ENCODE results near the gene ZSCAN31. TPM values are rescaled to one million over a fixed set of nuclear protein-coding genes. Genes with fewer than 3 reads are reported as not detected.

The ZSCAN31 gene
- total and polyA plus RNA-seq, 9 of the 15 experiments (the other 6 are each of a cell fraction or from before 2014, with no cell fraction given) = 3.9 to 12.1 (median 7.0) TPM

DNA sequence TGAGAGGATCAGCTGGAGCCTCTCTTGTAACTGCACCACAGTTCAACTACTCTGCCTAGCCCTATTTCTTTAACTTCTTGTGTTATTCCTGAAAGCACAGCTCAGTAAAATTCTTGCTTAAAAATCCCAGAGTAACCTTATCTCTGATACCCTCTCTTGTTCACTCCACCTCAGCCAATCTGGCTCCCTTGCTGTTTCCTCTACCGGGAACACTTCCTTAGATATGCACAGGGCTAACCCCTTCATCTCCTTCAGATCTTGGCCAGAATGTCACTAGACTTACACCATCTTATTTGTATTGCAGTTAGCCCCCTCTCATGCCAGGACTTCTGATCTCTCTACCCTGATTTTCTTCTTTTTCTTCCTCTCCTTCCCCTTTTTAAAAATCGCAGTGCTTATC lies 11.2 kb upstream of the ZSCAN31 start (continued):
- TF ChIP-seq, protein P1, sequence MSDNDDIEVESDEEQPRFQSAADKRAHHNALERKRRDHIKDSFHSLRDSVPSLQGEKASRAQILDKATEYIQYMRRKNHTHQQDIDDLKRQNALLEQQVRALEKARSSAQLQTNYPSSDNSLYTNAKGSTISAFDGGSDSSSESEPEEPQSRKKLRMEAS (CRISPR knock-in tag; IDR thresholded peaks at IDR 0.05) = no peak
- TF ChIP-seq, protein P2, sequence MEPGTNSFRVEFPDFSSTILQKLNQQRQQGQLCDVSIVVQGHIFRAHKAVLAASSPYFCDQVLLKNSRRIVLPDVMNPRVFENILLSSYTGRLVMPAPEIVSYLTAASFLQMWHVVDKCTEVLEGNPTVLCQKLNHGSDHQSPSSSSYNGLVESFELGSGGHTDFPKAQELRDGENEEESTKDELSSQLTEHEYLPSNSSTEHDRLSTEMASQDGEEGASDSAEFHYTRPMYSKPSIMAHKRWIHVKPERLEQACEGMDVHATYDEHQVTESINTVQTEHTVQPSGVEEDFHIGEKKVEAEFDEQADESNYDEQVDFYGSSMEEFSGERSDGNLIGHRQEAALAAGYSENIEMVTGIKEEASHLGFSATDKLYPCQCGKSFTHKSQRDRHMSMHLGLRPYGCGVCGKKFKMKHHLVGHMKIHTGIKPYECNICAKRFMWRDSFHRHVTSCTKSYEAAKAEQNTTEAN (CRISPR knock-in tag; IDR thresholded peaks at IDR 0.05) = no peak
- TF ChIP-seq MTA3 (IDR thresholded peaks at IDR 0.05; ENCODE audit: borderline replicate concordance) (no peak), ZFX (CRISPR knock-in tag; IDR thresholded peaks at IDR 0.05) (no peak), SIN3B (IDR thresholded peaks at IDR 0.05; ENCODE audit: low read depth) (no peak), BMI1 (IDR thresholded peaks at IDR 0.05; ENCODE audit: low read length) (no peak), TRIM24 (IDR thresholded peaks at IDR 0.05) (peak; percentile 31 to 32; a peak in 2 of 4 replicates), MYNN (IDR thresholded peaks at IDR 0.05) (no peak), MYNN (CRISPR knock-in tag; IDR thresholded peaks at IDR 0.05) (no peak), ASH1L (IDR thresholded peaks at IDR 0.05; ENCODE audit: borderline replicate concordance, low read depth, partially characterized antibody) (no peak), KAT2B (IDR thresholded peaks at IDR 0.05; ENCODE audit: low read depth, low read length) (no peak), ZSCAN29 (IDR thresholded peaks at IDR 0.05) (no peak), NBN (IDR thresholded peaks at IDR 0.05; ENCODE audit: low read depth) (0 out of 2 replicates have a peak, but pooled peaks have one; percentile 28)
- TF ChIP-seq, protein P3, sequence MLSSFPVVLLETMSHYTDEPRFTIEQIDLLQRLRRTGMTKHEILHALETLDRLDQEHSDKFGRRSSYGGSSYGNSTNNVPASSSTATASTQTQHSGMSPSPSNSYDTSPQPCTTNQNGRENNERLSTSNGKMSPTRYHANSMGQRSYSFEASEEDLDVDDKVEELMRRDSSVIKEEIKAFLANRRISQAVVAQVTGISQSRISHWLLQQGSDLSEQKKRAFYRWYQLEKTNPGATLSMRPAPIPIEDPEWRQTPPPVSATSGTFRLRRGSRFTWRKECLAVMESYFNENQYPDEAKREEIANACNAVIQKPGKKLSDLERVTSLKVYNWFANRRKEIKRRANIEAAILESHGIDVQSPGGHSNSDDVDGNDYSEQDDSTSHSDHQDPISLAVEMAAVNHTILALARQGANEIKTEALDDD (IDR thresholded peaks at IDR 0.05) = no peak
- TF ChIP-seq, protein P4, sequence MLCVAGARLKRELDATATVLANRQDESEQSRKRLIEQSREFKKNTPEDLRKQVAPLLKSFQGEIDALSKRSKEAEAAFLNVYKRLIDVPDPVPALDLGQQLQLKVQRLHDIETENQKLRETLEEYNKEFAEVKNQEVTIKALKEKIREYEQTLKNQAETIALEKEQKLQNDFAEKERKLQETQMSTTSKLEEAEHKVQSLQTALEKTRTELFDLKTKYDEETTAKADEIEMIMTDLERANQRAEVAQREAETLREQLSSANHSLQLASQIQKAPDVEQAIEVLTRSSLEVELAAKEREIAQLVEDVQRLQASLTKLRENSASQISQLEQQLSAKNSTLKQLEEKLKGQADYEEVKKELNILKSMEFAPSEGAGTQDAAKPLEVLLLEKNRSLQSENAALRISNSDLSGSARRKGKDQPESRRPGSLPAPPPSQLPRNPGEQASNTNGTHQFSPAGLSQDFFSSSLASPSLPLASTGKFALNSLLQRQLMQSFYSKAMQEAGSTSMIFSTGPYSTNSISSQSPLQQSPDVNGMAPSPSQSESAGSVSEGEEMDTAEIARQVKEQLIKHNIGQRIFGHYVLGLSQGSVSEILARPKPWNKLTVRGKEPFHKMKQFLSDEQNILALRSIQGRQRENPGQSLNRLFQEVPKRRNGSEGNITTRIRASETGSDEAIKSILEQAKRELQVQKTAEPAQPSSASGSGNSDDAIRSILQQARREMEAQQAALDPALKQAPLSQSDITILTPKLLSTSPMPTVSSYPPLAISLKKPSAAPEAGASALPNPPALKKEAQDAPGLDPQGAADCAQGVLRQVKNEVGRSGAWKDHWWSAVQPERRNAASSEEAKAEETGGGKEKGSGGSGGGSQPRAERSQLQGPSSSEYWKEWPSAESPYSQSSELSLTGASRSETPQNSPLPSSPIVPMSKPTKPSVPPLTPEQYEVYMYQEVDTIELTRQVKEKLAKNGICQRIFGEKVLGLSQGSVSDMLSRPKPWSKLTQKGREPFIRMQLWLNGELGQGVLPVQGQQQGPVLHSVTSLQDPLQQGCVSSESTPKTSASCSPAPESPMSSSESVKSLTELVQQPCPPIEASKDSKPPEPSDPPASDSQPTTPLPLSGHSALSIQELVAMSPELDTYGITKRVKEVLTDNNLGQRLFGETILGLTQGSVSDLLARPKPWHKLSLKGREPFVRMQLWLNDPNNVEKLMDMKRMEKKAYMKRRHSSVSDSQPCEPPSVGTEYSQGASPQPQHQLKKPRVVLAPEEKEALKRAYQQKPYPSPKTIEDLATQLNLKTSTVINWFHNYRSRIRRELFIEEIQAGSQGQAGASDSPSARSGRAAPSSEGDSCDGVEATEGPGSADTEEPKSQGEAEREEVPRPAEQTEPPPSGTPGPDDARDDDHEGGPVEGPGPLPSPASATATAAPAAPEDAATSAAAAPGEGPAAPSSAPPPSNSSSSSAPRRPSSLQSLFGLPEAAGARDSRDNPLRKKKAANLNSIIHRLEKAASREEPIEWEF (CRISPR knock-in tag; IDR thresholded peaks at IDR 0.05) = no peak
- TF ChIP-seq, protein P5, sequence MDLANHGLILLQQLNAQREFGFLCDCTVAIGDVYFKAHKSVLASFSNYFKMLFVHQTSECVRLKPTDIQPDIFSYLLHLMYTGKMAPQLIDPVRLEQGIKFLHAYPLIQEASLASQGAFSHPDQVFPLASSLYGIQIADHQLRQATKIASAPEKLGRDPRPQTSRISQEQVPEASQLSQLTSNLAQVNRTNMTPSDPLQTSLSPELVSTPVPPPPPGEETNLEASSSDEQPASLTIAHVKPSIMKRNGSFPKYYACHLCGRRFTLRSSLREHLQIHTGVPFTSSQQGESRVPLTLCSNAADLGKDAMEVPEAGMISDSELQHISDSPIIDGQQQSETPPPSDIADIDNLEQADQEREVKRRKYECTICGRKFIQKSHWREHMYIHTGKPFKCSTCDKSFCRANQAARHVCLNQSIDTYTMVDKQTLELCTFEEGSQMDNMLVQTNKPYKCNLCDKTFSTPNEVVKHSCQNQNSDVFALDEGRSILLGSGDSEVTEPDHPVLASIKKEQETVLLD (IDR thresholded peaks at IDR 0.05) = no peak
- TF ChIP-seq, protein P6, sequence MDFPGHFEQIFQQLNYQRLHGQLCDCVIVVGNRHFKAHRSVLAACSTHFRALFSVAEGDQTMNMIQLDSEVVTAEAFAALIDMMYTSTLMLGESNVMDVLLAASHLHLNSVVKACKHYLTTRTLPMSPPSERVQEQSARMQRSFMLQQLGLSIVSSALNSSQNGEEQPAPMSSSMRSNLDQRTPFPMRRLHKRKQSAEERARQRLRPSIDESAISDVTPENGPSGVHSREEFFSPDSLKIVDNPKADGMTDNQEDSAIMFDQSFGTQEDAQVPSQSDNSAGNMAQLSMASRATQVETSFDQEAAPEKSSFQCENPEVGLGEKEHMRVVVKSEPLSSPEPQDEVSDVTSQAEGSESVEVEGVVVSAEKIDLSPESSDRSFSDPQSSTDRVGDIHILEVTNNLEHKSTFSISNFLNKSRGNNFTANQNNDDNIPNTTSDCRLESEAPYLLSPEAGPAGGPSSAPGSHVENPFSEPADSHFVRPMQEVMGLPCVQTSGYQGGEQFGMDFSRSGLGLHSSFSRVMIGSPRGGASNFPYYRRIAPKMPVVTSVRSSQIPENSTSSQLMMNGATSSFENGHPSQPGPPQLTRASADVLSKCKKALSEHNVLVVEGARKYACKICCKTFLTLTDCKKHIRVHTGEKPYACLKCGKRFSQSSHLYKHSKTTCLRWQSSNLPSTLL (IDR thresholded peaks at IDR 0.05) = no peak
- TF ChIP-seq, protein P7, sequence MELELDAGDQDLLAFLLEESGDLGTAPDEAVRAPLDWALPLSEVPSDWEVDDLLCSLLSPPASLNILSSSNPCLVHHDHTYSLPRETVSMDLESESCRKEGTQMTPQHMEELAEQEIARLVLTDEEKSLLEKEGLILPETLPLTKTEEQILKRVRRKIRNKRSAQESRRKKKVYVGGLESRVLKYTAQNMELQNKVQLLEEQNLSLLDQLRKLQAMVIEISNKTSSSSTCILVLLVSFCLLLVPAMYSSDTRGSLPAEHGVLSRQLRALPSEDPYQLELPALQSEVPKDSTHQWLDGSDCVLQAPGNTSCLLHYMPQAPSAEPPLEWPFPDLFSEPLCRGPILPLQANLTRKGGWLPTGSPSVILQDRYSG (tag; conservative IDR thresholded peaks at IDR 0.05; ENCODE audit: low read depth) = no peak

All from K562 (cell line).